H1 (cell line): ENCODE data around the gene NCOA5. TPM values are rescaled to one million over a fixed set of nuclear protein-coding genes. Genes with fewer than 3 reads are reported as not detected.

Experiments
- CTCF ChIA-PET: fragments of 300-600 bp; sonication (Branson Sonifier 250); formaldehyde crosslinking; loops from one replicate; lab custom pipeline; 2021; ENCODE audit not compliant: partially characterized antibody; lab: Charles Lee
- POLR2A ChIA-PET: fragments of 300-600 bp; sonication (Branson Sonifier 250); formaldehyde crosslinking; loops from one replicate; lab custom pipeline; 2021; ENCODE audit warnings: inconsistent platforms; ENCODE audit not compliant: partially characterized antibody; lab: Charles Lee
- DNase-seq, 2 experiments: peaks; one replicate each; pipeline versions ENCODE4 v3.0.0 to v3.0.0-alpha.2; 2010 to 2022; ENCODE audit warnings: low spot score in 2 of 2, low read depth in 1 of 2, mixed read lengths in 1 of 2
- FAIRE-seq: peaks from 2 replicates; lab custom pipeline; 2011; peaks lifted over from hg19 to GRCh38; lab: Jason Lieb, UNC
- H2AFZ ChIP-seq: 2 replicates; pipeline ENCODE4 v1.8.1; 2012; ENCODE audit warnings: low read length, inconsistent platforms
- H2AK5ac ChIP-seq: 2 replicates; pipeline ENCODE4 v1.6.1; 2013; ENCODE audit warnings: low read depth, low read length
- H2BK120ac ChIP-seq: replicated peaks from 2 replicates; pipeline ENCODE3; 2013; ENCODE audit warnings: low read depth, low read length, inconsistent platforms
- H2BK12ac ChIP-seq: 2 replicates; pipeline ENCODE4 v1.6.1; 2013; ENCODE audit warnings: low read depth, low read length
- H2BK15ac ChIP-seq: 2 replicates; pipeline ENCODE4 v1.6.1; 2013; ENCODE audit warnings: low read length
- H2BK20ac ChIP-seq: 2 replicates; pipeline ENCODE4 v1.6.1; 2013; ENCODE audit warnings: low read length
- H2BK5ac ChIP-seq: 2 replicates; pipeline ENCODE4 v1.6.1; 2013; ENCODE audit warnings: low read depth, low read length
- H3K14ac ChIP-seq: 2 replicates; pipeline ENCODE4 v1.6.1; 2013; ENCODE audit warnings: inconsistent platforms; ENCODE audit not compliant: insufficient read length
- H3K18ac ChIP-seq: 2 replicates; pipeline ENCODE4 v1.6.1; 2013; ENCODE audit warnings: low read length; ENCODE audit errors: extremely low read depth
- H3K23ac ChIP-seq: 2 replicates; pipeline ENCODE4 v1.6.1; 2013; ENCODE audit warnings: inconsistent platforms; ENCODE audit not compliant: insufficient read length
- H3K23me2 ChIP-seq: 2 replicates; pipeline ENCODE4 v1.6.1; 2013; ENCODE audit warnings: low read depth, low read length
- H3K27ac ChIP-seq: 2 replicates; pipeline ENCODE4 v1.6.1; 2011; ENCODE audit warnings: low read depth, low read length, inconsistent platforms
- H3K27me3 ChIP-seq, 4 experiments: replicated peaks in 1 of 4; 1 replicate in 1 of 4; 2 replicates in 3 of 4; pipeline versions ENCODE4 v1.6.1 to v1.8.1; 2011 to 2013; ENCODE audit warnings: low read length in 3 of 4, mild to moderate bottlenecking in 3 of 4, inconsistent platforms in 2 of 4, mixed read lengths in 2 of 4, moderate library complexity in 1 of 4; ENCODE audit not compliant: control insufficient read depth in 3 of 4, insufficient read depth in 3 of 4; ENCODE audit errors: extremely low read depth in 1 of 4
- H3K36me3 ChIP-seq, 4 experiments: 2 replicates each; pipeline versions ENCODE4 v1.6.1 to v1.8.1; 2011 to 2013; ENCODE audit warnings: mild to moderate bottlenecking in 4 of 4, low read length in 3 of 4, moderate library complexity in 2 of 4, control low read depth in 1 of 4, inconsistent platforms in 1 of 4; ENCODE audit not compliant: insufficient read depth in 4 of 4, control insufficient read depth in 2 of 4
- H3K4ac ChIP-seq: replicated peaks from 2 replicates; pipeline ENCODE3; 2013; ENCODE audit warnings: low read length, low read depth, mixed read lengths, inconsistent platforms; ENCODE audit not compliant: insufficient read length
- H3K4me1 ChIP-seq, 4 experiments: replicated peaks in 1 of 4; 1 replicate in 1 of 4; 2 replicates in 3 of 4; pipeline versions ENCODE4 v1.6.1 to v1.8.1; 2011 to 2013; ENCODE audit warnings: low read length in 3 of 4, inconsistent platforms in 2 of 4, mixed read lengths in 1 of 4; ENCODE audit not compliant: insufficient read depth in 4 of 4, control insufficient read depth in 3 of 4
- H3K4me2 ChIP-seq, 2 experiments: 2 replicates each; pipeline versions ENCODE4 v1.6.1 to v1.8.1; 2011 to 2013; ENCODE audit warnings: low read depth in 2 of 2, low read length in 2 of 2, control low read depth in 1 of 2, inconsistent platforms in 1 of 2, mild to moderate bottlenecking in 1 of 2; ENCODE audit not compliant: insufficient read depth in 1 of 2
- H3K4me3 ChIP-seq, 4 experiments: fragments of 200-600, 300-600 bp in 1 of 4; sonication (generic), shearing (Covaris generic), sonication (Bioruptor Twin) in 1 of 4; 2 replicates each; pipeline versions ENCODE4 v1.5.1 to v1.8.1; 2011 to 2016; ENCODE audit warnings: low read length in 4 of 4, low read depth in 3 of 4, control low read depth in 2 of 4, inconsistent platforms in 2 of 4, mild to moderate bottlenecking in 2 of 4, mixed read lengths in 1 of 4, moderate library complexity in 1 of 4; ENCODE audit not compliant: insufficient read depth in 2 of 4; ENCODE audit errors: extremely low read depth in 1 of 4
- H3K56ac ChIP-seq: replicated peaks from 2 replicates; pipeline ENCODE3; 2013; ENCODE audit warnings: low read depth, mild to moderate bottlenecking, mixed read lengths, low read length, inconsistent platforms; ENCODE audit not compliant: insufficient read length
- H3K79me1 ChIP-seq: 2 replicates; pipeline ENCODE4 v1.6.1; 2013; ENCODE audit warnings: low read depth, low read length, control low read depth
- H3K79me2 ChIP-seq, 2 experiments: 2 replicates each; pipeline versions ENCODE4 v1.6.1 to v1.8.1; 2012 to 2013; ENCODE audit warnings: low read length in 2 of 2, mild to moderate bottlenecking in 2 of 2, inconsistent platforms in 1 of 2; ENCODE audit not compliant: insufficient read depth in 2 of 2, control insufficient read depth in 1 of 2
- H3K9ac ChIP-seq, 4 experiments: replicated peaks in 1 of 4; 1 replicate in 1 of 4; 2 replicates in 3 of 4; pipeline versions ENCODE4 v1.6.1 to v1.8.1; 2011 to 2013; ENCODE audit warnings: low read depth in 3 of 4, low read length in 3 of 4, control low read depth in 2 of 4, mild to moderate bottlenecking in 2 of 4, moderate library complexity in 2 of 4, inconsistent platforms in 1 of 4; ENCODE audit errors: extremely low read depth in 1 of 4
- H3K9me3 ChIP-seq, 2 experiments: 2 replicates each; pipeline versions ENCODE4 v1.6.1 to v1.8.1; 2012 to 2013; ENCODE audit warnings: mild to moderate bottlenecking in 2 of 2, moderate library complexity in 2 of 2, control low read depth in 1 of 2, inconsistent platforms in 1 of 2, low read depth in 1 of 2, low read length in 1 of 2, mixed read lengths in 1 of 2; ENCODE audit not compliant: insufficient read depth in 2 of 2
- H4K20me1 ChIP-seq, 2 experiments: replicated peaks in 1 of 2; 2 replicates each; pipeline versions ENCODE3 to v1.8.1; 2011 to 2013; ENCODE audit warnings: inconsistent platforms in 2 of 2, low read length in 2 of 2, mild to moderate bottlenecking in 1 of 2; ENCODE audit not compliant: insufficient read depth in 2 of 2, control insufficient read depth in 1 of 2
- H4K5ac ChIP-seq: 2 replicates; pipeline ENCODE4 v1.6.1; 2013; ENCODE audit warnings: low read length, low read depth, mixed read lengths, inconsistent platforms; ENCODE audit not compliant: insufficient read length
- H4K8ac ChIP-seq: 2 replicates; pipeline ENCODE4 v1.8.0; 2013; ENCODE audit warnings: mild to moderate bottlenecking, moderate library complexity, low read length, inconsistent platforms; ENCODE audit not compliant: insufficient read depth; ENCODE audit errors: extremely low read depth
- H4K91ac ChIP-seq: replicated peaks from 2 replicates; pipeline ENCODE3; 2013; ENCODE audit warnings: low read length, mixed read lengths, inconsistent platforms; ENCODE audit not compliant: insufficient read length
- CBX8 ChIP-seq: fragments of 300-800, 300-1000 bp; sonication (generic); IDR thresholded peaks from 2 replicates; pipeline ENCODE4 v1.7.1; 2016; ENCODE audit warnings: low read depth, low read length, borderline replicate concordance
- CHD2 ChIP-seq: IDR thresholded peaks from 2 replicates; pipeline ENCODE4 v1.6.1; 2012; ENCODE audit warnings: low read length, improper control_type of control experiment
- CREB1 ChIP-seq: IDR thresholded peaks from 2 replicates; pipeline ENCODE4 v1.6.1; 2012; ENCODE audit warnings: inconsistent platforms
- EGR1 ChIP-seq: IDR thresholded peaks from 2 replicates; pipeline ENCODE4 v1.6.1; 2011; ENCODE audit warnings: low read depth, low read length, borderline replicate concordance
- SP1 ChIP-seq: IDR thresholded peaks from 2 replicates; pipeline ENCODE4 v1.6.1; 2011; ENCODE audit warnings: low read depth, low read length
- WGBS, 2 experiments: shearing (Covaris generic) in 1 of 2; methylation state at CpG; one replicate each; pipeline versions ENCODE4 v1.1.6 to v1.1.7; 2013 to 2015; ENCODE audit warnings: low lambda C conversion rate in 2 of 2, mixed read lengths in 2 of 2, inconsistent platforms in 1 of 2, low coverage in 1 of 2, missing lambda C conversion rate in 1 of 2; ENCODE audit not compliant: insufficient replicate concordance in 2 of 2, insufficient coverage in 1 of 2, insufficient read length in 1 of 2; ENCODE audit errors: extremely low coverage in 1 of 2, missing lambda C conversion rate in 1 of 2; 5-methylcytosine and 5-hydroxymethylcytosine counted together
- polyA plus RNA-seq, 7 experiments: library from polyadenylated mRNA; depleted of rRNA in 3 of 7; stranded (reverse) in 5 of 7; unstranded in 2 of 7; fragments of >200 nt in 5 of 7; fragments of 200-250 nt in 2 of 7; gene quantifications; 1 replicate in 5 of 7; 2 replicates in 1 of 7; 4 replicates in 1 of 7; pipeline versions ENCODE4 v1.2.1 to v1.2.3, GENCODE V29; 2011 to 2013; ENCODE audit warnings: missing spikeins in 2 of 7, mixed read lengths in 2 of 7
- total RNA-seq: library from RNA; stranded (reverse); fragmentation: NEBNext Ultra II Directional; extraction: Animal tissue kit (Norgen Biotek cat#: 25700); gene quantifications from 2 replicates; pipeline ENCODE4 v1.2.1, GENCODE V29; 2021
- TF ChIP-seq, protein P1 (sequence below): IDR thresholded peaks from 2 replicates; pipeline ENCODE4 v1.6.1; 2012; ENCODE audit warnings: inconsistent platforms
- TF ChIP-seq, protein P2 (sequence below): IDR thresholded peaks from 2 replicates; pipeline ENCODE4 v1.6.1; 2011; ENCODE audit warnings: low read length, improper control_type of control experiment

NCOA5 gene
- total and polyA plus RNA-seq, 2 of the 8 experiments (the other 6 are each of a cell fraction or from before 2014, with no cell fraction given) = 20.4 to 29.0 TPM

DNA sequence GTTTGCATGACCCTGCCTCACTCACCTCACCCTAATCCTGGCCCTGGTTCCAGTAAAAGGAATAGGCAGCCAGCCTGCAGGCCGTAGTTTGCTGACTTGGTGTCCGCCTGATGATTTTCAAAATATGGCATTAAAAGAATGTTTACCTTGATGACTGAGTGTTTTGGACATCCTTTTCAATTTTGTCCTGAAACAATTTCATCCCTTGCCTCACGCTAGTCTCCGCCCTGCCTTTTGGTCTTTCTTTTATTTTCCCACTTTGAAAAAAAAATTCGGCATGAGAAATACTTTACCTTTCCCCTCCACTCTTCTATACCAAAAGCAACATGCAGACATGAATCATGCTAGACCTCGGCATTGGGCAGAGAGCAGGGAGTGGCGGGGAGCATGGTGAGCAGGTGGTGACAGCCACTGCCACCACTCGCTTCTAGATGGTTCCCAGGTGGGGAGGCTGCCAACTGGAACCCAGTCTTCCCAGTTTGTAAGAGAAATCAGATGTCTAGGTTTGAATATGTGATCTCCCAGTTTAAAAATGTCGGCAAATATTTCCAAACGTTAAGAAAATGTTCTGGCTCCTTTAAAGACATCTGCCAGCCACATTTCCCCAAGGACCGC lies 37.7 kb upstream of the NCOA5 start:
- Histone ChIP-seq H2BK5ac (no peak overlapping the region), H3K14ac (no peak overlapping the region), H3K36me3 (peaks cover 0 to 6% (median 1%) of the 10 kb centered on the region in 4 experiments; a peak in 4 of 8 replicates), H2BK12ac (no peak overlapping the region), H2AK5ac (no peak overlapping the region), H4K8ac (no peak overlapping the region), H3K18ac (no peak overlapping the region), H2BK120ac (no peak overlapping the region), H3K23ac (no peak overlapping the region), H3K9ac (no peak overlapping the region), H2BK20ac (no peak overlapping the region), H3K27me3 (peaks cover 0 to 4% (median 2%) of the 10 kb centered on the region in 4 experiments; a peak in 4 of 7 replicates), H3K9me3 (no peaks in the 10 kb centered on the region), H3K79me1 (no peaks in the 10 kb centered on the region), H4K20me1 (peaks cover 2 to 3% of the 10 kb centered on the region in 2 experiments), H2AFZ (no peak overlapping the region), H3K4ac (no peak overlapping the region), H3K79me2 (no peaks in the 10 kb centered on the region), H3K4me3 (no peak overlapping the region), H4K91ac (no peak overlapping the region), H2BK15ac (no peak overlapping the region), H3K4me1 (no peaks in the 10 kb centered on the region; a peak in 1 of 7 replicates), H3K23me2 (no peaks in the 10 kb centered on the region), H3K27ac (no peak overlapping the region), H3K4me2 (no peak overlapping the region), H3K56ac (no peak overlapping the region), H4K5ac (no peak overlapping the region)
- FAIRE-seq (no peak), DNase-seq (no peak)
- ChIA-PET POLR2A (no interaction called here), CTCF (interaction anchor here (0.7 to 8.1 kb wide), 14 partner anchors 7 to 222 kb away, joined by 3 to 171 read pairs (median 4); partner anchors contain the start of genes CD40 and SLC12A5)
- WGBS, 2 experiments = 83% methylated on average over 11 of the region's 11 CpGs; no CpG with 5 or more reads in 1 of the 2 experiments
- TF ChIP-seq CREB1 (no peak), CBX8 (no peak), SP1 (no peak), EGR1 (no peak), CHD2 (no peak)
- TF ChIP-seq, protein P1, sequence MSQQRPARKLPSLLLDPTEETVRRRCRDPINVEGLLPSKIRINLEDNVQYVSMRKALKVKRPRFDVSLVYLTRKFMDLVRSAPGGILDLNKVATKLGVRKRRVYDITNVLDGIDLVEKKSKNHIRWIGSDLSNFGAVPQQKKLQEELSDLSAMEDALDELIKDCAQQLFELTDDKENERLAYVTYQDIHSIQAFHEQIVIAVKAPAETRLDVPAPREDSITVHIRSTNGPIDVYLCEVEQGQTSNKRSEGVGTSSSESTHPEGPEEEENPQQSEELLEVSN = no peak
- TF ChIP-seq, protein P2, sequence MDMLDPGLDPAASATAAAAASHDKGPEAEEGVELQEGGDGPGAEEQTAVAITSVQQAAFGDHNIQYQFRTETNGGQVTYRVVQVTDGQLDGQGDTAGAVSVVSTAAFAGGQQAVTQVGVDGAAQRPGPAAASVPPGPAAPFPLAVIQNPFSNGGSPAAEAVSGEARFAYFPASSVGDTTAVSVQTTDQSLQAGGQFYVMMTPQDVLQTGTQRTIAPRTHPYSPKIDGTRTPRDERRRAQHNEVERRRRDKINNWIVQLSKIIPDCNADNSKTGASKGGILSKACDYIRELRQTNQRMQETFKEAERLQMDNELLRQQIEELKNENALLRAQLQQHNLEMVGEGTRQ = no peak
